ENCODE data around the gene KRTAP9-2.

DNA sequence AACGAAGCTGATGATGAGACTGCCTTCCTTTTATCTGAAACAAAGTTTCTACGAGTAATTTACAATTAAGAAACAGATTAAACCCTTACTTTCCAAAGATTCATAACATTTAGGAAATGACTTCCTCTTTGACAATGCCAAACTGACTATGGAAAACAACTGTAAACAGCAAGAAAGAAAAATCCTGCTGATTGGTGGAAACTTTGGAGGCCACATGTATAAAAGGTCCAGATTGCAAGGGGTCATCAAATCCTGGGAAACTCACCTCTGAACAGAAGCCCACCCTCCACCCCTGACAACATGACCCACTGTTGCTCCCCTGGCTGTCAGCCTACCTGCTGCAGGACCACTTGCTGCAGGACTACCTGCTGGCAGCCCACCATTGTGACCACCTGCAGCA lies 38.6 kb downstream of the KRTAP9-2 start, which contains the start of gene KRTAP9-6:
- TF ChIP-seq POLR2AphosphoS5 (IDR thresholded peaks at IDR 0.05) (no peak), CTCF (IDR thresholded peaks at IDR 0.05 in 8 of 11, conservative IDR thresholded peaks at IDR 0.05 in 3 of 11) (no peak)
